Measurements from ENCODE around the gene CDH4.

DNA sequence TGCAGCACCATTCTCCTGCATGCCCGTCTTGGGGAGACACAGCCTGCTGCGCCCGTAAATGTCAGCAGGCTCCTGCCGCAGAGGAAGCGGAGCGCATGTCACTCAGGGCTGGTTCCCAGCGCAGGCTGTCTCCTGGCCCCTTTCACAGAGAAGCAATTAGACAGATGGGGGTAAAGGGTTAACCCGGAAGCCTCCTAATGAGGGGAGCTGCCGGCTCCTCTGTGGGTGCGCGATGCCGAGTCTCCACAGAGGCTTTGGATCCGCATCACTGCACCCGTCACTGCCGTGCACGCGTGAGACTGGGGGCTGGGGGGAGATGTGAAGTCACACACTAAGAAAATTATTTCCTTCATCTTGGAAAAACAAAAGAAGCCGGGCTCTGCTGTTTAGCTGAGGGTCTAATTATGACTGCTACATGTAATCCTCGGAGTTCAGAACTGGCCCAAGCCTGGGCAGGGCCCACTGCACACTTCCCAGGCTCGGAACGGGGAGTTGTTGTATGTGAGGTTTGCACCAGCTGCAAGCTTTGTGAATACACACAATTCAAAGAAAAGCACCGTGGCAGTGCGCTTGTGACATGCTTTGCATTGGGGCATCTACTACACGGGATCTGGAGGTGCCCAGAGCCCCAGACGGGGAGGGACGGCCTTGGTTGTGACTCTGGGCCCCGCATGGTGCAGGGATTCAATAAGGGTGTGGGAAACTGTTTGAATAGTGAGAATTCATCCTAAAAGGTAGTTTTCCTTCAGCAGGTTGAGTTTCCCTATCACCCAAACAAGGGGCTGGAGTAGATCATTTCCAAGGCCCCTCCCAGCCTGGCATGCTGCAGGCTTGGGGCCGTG lies 482.1 kb downstream of the CDH4 start:
- TF ChIP-seq, protein P1, sequence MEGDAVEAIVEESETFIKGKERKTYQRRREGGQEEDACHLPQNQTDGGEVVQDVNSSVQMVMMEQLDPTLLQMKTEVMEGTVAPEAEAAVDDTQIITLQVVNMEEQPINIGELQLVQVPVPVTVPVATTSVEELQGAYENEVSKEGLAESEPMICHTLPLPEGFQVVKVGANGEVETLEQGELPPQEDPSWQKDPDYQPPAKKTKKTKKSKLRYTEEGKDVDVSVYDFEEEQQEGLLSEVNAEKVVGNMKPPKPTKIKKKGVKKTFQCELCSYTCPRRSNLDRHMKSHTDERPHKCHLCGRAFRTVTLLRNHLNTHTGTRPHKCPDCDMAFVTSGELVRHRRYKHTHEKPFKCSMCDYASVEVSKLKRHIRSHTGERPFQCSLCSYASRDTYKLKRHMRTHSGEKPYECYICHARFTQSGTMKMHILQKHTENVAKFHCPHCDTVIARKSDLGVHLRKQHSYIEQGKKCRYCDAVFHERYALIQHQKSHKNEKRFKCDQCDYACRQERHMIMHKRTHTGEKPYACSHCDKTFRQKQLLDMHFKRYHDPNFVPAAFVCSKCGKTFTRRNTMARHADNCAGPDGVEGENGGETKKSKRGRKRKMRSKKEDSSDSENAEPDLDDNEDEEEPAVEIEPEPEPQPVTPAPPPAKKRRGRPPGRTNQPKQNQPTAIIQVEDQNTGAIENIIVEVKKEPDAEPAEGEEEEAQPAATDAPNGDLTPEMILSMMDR (conservative IDR thresholded peaks at IDR 0.05), result no peak
- no peak for TF ChIP-seq ZFX (IDR thresholded peaks at IDR 0.05)

Data from C4-2B (cell line).